K562 (cell line): ENCODE data around the gene TRIM24. TPM values are rescaled to one million over a fixed set of nuclear protein-coding genes. Genes with fewer than 3 reads are reported as not detected.

Source experiments
- EHMT2 ChIP-seq: fragments of 450-650 bp; IDR thresholded peaks from 2 replicates; pipeline ENCODE4 v1.6.1; 2018; ENCODE audit warnings: antibody characterized with exemption
- HSF4 ChIP-seq: fragments of 250-450 bp; sonication (Bioruptor Pico); IDR thresholded peaks from 2 replicates; pipeline ENCODE4 v2.1.2; 2022; ENCODE audit warnings: mild to moderate bottlenecking, moderate library complexity, borderline replicate concordance
- KAT8 ChIP-seq: fragments of 450-650 bp; IDR thresholded peaks from 2 replicates; pipeline ENCODE4 v1.6.1; 2016; ENCODE audit warnings: low read depth, mild to moderate bottlenecking
- MCM5 ChIP-seq: fragments of 450-650 bp; IDR thresholded peaks from 2 replicates; pipeline ENCODE4 v1.6.1; 2016; ENCODE audit warnings: low read depth
- MTA2 ChIP-seq: fragments of 450-650 bp; IDR thresholded peaks from 2 replicates; pipeline ENCODE4 v1.6.1; 2016; ENCODE audit warnings: low read depth
- NCOA2 ChIP-seq, 2 experiments: fragments of 450-650 bp; IDR thresholded peaks; 2 replicates each; pipeline ENCODE4 v1.6.1; 2018; ENCODE audit warnings: mild to moderate bottlenecking in 2 of 2, moderate library complexity in 1 of 2; ENCODE audit not compliant: partially characterized antibody in 2 of 2
- RBM15 ChIP-seq: fragments of 200-400 bp; formaldehyde crosslinking; IDR thresholded peaks from 2 replicates; pipeline ENCODE4 v1.6.1; 2018; ENCODE audit warnings: mild to moderate bottlenecking, low read length, moderate library complexity; ENCODE audit not compliant: insufficient read depth
- RUNX1 ChIP-seq: sonication (generic); IDR thresholded peaks from 2 replicates; pipeline ENCODE4 v1.6.1; 2016; ENCODE audit warnings: antibody characterized with exemption, low read depth
- SMAD1 ChIP-seq: fragments of 150-350 bp; IDR thresholded peaks from 2 replicates; pipeline ENCODE4 v1.6.1; 2014; ENCODE audit warnings: low read length, low read depth; ENCODE audit not compliant: partially characterized antibody
- TSC22D4 ChIP-seq: fragments of 450-650 bp; IDR thresholded peaks from 2 replicates; pipeline ENCODE4 v1.6.1; 2016; ENCODE audit warnings: missing genetic modification characterization, missing biosample characterization, control low read depth
- ZFPM2 ChIP-seq: fragments of 250-450 bp; sonication (Bioruptor Pico); IDR thresholded peaks from 2 replicates; pipeline ENCODE4 v1.5.1; 2022; ENCODE audit warnings: mild to moderate bottlenecking
- ZNF134 ChIP-seq: fragments of 250-450 bp; sonication (Bioruptor Pico); conservative IDR thresholded peaks from 2 replicates; pipeline ENCODE4 v1.4.0; 2020
- ZNF143 ChIP-seq: sonication (generic); formaldehyde crosslinking; IDR thresholded peaks from 2 replicates; pipeline ENCODE4 v1.9.0; 2022; ENCODE audit warnings: mild to moderate bottlenecking, missing genetic modification reagents
- ZNF347 ChIP-seq: fragments of 450-650 bp; formaldehyde crosslinking; IDR thresholded peaks from 2 replicates; pipeline ENCODE4 v1.4.0; 2020; ENCODE audit warnings: low read depth, mild to moderate bottlenecking, moderate library complexity
- ZNF764 ChIP-seq: fragments of 250-450 bp; sonication (Bioruptor Pico); IDR thresholded peaks from 2 replicates; pipeline ENCODE4 v1.4.0; 2020; ENCODE audit warnings: low read depth, mild to moderate bottlenecking, moderate library complexity
- ZNF780A ChIP-seq: fragments of 250-450 bp; sonication (Bioruptor Pico); IDR thresholded peaks from 2 replicates; pipeline ENCODE4 v1.5.0; 2021; ENCODE audit warnings: mild to moderate bottlenecking
- polyA plus RNA-seq, 8 experiments: library from polyadenylated mRNA; depleted of rRNA in 4 of 8; stranded (reverse) in 5 of 8; unstranded in 3 of 8; fragments of >200 nt; fragmentation: Nextera tagmentation in 2 of 8; fragmentation: Illumina TruSeq in 1 of 8; extraction: Ambion mirVana in 2 of 8; extraction: Trizol in 1 of 8; gene quantifications; 2 replicates each; pipeline versions ENCODE4 v1.2.1 to v1.2.3, GENCODE V29; 2011 to 2014; ENCODE audit warnings: inconsistent platforms in 1 of 8, missing spikeins in 1 of 8
- total RNA-seq, 7 experiments: library from RNA; depleted of rRNA in 6 of 7; stranded (reverse); fragments of >200 nt in 6 of 7; fragmentation: Illumina TruSeq in 2 of 7; extraction: Trizol in 2 of 7; gene quantifications; 2 replicates each; pipeline versions ENCODE4 v1.2.1 to v1.2.3, GENCODE V29; 2011 to 2021; ENCODE audit warnings: low replicate concordance in 1 of 7
- TF ChIP-seq, protein P1 (sequence below): fragments of 250-450 bp; sonication (Bioruptor Pico); IDR thresholded peaks from 2 replicates; pipeline ENCODE4 v1.4.0; 2020; ENCODE audit warnings: mild to moderate bottlenecking, moderate library complexity
- TF ChIP-seq, protein P2 (sequence below): fragments of 450-650 bp; IDR thresholded peaks from 2 replicates; pipeline ENCODE4 v1.6.1; 2018; ENCODE audit warnings: mild to moderate bottlenecking, low read depth; ENCODE audit not compliant: partially characterized antibody
- TF ChIP-seq, protein P3 (sequence below): sonication (generic); formaldehyde crosslinking; IDR thresholded peaks from 2 replicates; pipeline ENCODE4 v1.5.0; 2020; ENCODE audit warnings: missing genetic modification reagents
- TF ChIP-seq, protein P4 (sequence below): fragments of 450-650 bp; formaldehyde crosslinking; IDR thresholded peaks from 2 replicates; pipeline ENCODE4 v1.4.0; 2020; ENCODE audit warnings: mild to moderate bottlenecking, moderate library complexity

TRIM24 gene
- total and polyA plus RNA-seq, 9 of the 15 experiments (the other 6 are each of a cell fraction or from before 2014, with no cell fraction given) = 13.4 to 74.0 (median 41.7) TPM

DNA sequence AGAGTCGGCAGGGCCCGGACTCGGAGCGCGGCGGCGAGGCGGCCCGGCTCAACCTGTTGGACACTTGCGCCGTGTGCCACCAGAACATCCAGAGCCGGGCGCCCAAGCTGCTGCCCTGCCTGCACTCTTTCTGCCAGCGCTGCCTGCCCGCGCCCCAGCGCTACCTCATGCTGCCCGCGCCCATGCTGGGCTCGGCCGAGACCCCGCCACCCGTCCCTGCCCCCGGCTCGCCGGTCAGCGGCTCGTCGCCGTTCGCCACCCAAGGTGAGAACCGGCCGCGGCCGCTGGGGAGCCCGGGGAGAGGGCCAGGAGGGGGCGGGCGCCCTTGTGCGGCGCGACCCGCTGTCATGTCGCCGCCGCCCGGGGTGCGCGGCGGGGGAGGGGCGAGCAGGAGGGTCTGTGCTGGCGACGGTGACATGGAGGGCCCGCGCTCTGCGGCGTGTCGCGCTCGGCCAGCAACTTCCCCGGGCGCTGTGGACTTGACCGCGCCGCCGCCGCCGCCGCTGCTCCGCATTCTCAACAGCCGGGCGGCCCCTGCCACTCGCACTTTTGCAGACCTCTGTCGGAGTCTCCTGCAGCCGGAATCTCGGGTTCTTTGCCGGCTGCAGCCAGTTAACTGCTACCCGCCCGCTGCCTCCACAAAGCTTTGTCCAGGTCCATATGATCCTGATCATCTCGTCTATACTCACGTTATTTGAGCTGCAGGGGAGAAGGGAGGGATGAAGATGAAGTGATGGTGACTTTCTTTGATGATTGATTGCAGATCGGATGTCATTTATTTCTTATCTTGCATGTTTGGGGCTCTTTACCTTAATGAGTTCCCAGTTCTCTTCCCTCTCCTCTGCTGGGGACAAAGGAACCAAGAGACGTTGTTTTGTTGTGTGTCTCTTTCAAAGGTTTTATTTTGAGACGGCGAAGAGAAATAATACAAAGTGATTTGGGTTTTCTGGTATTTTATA, 869 bp downstream of the TRIM24 start (continued):
- TF ChIP-seq ZNF780A (CRISPR knock-in tag) = no peak
- 0 out of 2 replicates have a peak, but pooled peaks have one; percentile 5 for TF ChIP-seq ZNF764 (CRISPR knock-in tag)
- TF ChIP-seq RUNX1 = no peak
- no peak for TF ChIP-seq MTA2
- no peak for TF ChIP-seq TSC22D4
- TF ChIP-seq EHMT2 = no peak
- TF ChIP-seq, protein P1, sequence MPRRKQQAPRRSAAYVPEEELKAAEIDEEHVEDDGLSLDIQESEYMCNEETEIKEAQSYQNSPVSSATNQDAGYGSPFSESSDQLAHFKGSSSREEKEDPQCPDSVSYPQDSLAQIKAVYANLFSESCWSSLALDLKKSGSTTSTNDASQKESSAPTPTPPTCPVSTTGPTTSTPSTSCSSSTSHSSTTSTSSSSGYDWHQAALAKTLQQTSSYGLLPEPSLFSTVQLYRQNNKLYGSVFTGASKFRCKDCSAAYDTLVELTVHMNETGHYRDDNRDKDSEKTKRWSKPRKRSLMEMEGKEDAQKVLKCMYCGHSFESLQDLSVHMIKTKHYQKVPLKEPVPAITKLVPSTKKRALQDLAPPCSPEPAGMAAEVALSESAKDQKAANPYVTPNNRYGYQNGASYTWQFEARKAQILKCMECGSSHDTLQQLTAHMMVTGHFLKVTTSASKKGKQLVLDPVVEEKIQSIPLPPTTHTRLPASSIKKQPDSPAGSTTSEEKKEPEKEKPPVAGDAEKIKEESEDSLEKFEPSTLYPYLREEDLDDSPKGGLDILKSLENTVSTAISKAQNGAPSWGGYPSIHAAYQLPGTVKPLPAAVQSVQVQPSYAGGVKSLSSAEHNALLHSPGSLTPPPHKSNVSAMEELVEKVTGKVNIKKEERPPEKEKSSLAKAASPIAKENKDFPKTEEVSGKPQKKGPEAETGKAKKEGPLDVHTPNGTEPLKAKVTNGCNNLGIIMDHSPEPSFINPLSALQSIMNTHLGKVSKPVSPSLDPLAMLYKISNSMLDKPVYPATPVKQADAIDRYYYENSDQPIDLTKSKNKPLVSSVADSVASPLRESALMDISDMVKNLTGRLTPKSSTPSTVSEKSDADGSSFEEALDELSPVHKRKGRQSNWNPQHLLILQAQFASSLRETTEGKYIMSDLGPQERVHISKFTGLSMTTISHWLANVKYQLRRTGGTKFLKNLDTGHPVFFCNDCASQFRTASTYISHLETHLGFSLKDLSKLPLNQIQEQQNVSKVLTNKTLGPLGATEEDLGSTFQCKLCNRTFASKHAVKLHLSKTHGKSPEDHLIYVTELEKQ (CRISPR knock-in tag) = no peak
- TF ChIP-seq ZNF347 (CRISPR knock-in tag) = no peak
- TF ChIP-seq SMAD1 = no peak
- no peak for TF ChIP-seq ZNF134 (CRISPR knock-in tag)
- TF ChIP-seq ZNF143 = no peak
- no peak for TF ChIP-seq RBM15
- no peak for TF ChIP-seq MCM5
- TF ChIP-seq, protein P2, sequence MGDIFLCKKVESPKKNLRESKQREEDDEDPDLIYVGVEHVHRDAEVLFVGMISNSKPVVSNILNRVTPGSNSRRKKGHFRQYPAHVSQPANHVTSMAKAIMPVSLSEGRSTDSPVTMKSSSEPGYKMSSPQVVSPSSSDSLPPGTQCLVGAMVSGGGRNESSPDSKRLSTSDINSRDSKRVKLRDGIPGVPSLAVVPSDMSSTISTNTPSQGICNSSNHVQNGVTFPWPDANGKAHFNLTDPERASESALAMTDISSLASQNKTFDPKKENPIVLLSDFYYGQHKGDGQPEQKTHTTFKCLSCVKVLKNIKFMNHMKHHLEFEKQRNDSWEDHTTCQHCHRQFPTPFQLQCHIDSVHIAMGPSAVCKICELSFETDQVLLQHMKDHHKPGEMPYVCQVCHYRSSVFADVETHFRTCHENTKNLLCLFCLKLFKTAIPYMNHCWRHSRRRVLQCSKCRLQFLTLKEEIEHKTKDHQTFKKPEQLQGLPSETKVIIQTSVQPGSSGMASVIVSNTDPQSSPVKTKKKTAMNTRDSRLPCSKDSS = no peak
- TF ChIP-seq HSF4 (CRISPR knock-in tag) = no peak
- no peak for TF ChIP-seq ZFPM2 (CRISPR knock-in tag)
- no peak for TF ChIP-seq KAT8
- TF ChIP-seq, protein P3, sequence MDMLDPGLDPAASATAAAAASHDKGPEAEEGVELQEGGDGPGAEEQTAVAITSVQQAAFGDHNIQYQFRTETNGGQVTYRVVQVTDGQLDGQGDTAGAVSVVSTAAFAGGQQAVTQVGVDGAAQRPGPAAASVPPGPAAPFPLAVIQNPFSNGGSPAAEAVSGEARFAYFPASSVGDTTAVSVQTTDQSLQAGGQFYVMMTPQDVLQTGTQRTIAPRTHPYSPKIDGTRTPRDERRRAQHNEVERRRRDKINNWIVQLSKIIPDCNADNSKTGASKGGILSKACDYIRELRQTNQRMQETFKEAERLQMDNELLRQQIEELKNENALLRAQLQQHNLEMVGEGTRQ (CRISPR knock-in tag) = no peak
- TF ChIP-seq NCOA2 (IDR thresholded peaks at IDR 0.05; ENCODE audit: partially characterized antibody in 2 of 2) = no peak
- TF ChIP-seq, protein P4, sequence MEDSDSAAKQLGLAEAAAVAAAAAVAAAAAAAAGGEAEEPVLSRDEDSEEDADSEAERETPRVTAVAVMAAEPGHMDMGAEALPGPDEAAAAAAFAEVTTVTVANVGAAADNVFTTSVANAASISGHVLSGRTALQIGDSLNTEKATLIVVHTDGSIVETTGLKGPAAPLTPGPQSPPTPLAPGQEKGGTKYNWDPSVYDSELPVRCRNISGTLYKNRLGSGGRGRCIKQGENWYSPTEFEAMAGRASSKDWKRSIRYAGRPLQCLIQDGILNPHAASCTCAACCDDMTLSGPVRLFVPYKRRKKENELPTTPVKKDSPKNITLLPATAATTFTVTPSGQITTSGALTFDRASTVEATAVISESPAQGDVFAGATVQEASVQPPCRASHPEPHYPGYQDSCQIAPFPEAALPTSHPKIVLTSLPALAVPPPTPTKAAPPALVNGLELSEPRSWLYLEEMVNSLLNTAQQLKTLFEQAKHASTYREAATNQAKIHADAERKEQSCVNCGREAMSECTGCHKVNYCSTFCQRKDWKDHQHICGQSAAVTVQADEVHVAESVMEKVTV = peak; percentile 20; the same call in 1 of the 2 replicates
